ENCODE results near the gene ANXA8. TPM values are rescaled to one million over a fixed set of nuclear protein-coding genes. Genes with fewer than 3 reads are reported as not detected.

ANXA8 gene
- polyA plus RNA-seq, 3 donors: 0.52 to 2.9 (median 0.97) TPM

GRCh38 chr10:47453141-47454007 lies 30.5 kb downstream of the ANXA8 start:
- Histone ChIP-seq H2AFZ (ENCODE audit: insufficient read depth, low read depth, low read length, poor library complexity, severe bottlenecking) (no peak overlapping the region), H3K27ac (ENCODE audit: low read depth in 1 of 2, low read length in 2 of 2) (no peak overlapping the region), H3K4me1 (ENCODE audit: control insufficient read depth in 1 of 2, insufficient read depth in 2 of 2, low read length in 2 of 2) (no peaks in the 10 kb centered on the region), H3K4me2 (replicated peaks; ENCODE audit: extremely low read depth, low read length, poor library complexity, severe bottlenecking) (no peak overlapping the region), H3K27me3 (ENCODE audit: control insufficient read depth in 2 of 2, insufficient read depth in 2 of 2, low read length in 2 of 2) (no peaks in the 10 kb centered on the region), H3K36me3 (replicated peaks in 1 of 2; ENCODE audit: control insufficient read depth in 1 of 2, insufficient read depth in 2 of 2, low read length in 2 of 2) (no peaks in the 10 kb centered on the region), H3K9ac (ENCODE audit: insufficient read depth, low read length, poor library complexity, severe bottlenecking) (no peak overlapping the region), H3K79me2 (ENCODE audit: insufficient read depth, low read length) (no peaks in the 10 kb centered on the region), H3K4me3 (replicated peaks in 1 of 3; ENCODE audit: low read depth in 2 of 3, low read length in 3 of 3) (no peak overlapping the region), H3K9me3 (replicated peaks in 1 of 2; ENCODE audit: control insufficient read depth in 1 of 2, insufficient read depth in 1 of 2, low read length in 2 of 2) (no peaks in the 10 kb centered on the region), H4K20me1 (ENCODE audit: insufficient read depth, low read length) (no peaks in the 10 kb centered on the region)
- Mint-ChIP-seq H3K4me1 (peaks cover 2% of the 10 kb centered on the region), H3K27ac (no peak overlapping the region), H3K27me3 (ENCODE audit: low read depth in 3 of 3) (peaks cover 3 to 4% (median 3%) of the 10 kb centered on the region in 3 donors), H3K36me3 (no peaks in the 10 kb centered on the region), H3K9me3 (peaks cover 0 to 2% (median 0%) of the 10 kb centered on the region in 7 donors), H3K4me3 (no peak overlapping the region)
- intact Hi-C loops (cut with micrococcal nuclease): no loop called here
- no peak for TF ChIP-seq CTCF (IDR thresholded peaks at IDR 0.05)
- DNase-seq: no peak
- WGBS (ENCODE audit: insufficient coverage): 93% methylated on average over 2 of the region's 7 CpGs

- no peaks in the 10 kb centered on the region for H3K79me2 ChIP-seq (ENCODE audit: insufficient read depth, low read length)
- Mint-ChIP-seq H3K27me3 (ENCODE audit: low read depth in 3 of 3) (peaks cover 3 to 4% (median 3%) of the 10 kb centered on the region in 3 donors), H3K27ac (no peak overlapping the region), H3K9me3 (peaks cover 0 to 6% (median 1%) of the 10 kb centered on the region in 7 donors), H3K4me3 (no peak overlapping the region), H3K4me1 (peaks cover 2% of the 10 kb centered on the region), H3K36me3 (no peaks in the 10 kb centered on the region)
- no peak for DNase-seq
- no peak overlapping the region for H3K4me3 ChIP-seq (replicated peaks in 1 of 3; ENCODE audit: low read depth in 2 of 3, low read length in 3 of 3)
- no peak overlapping the region for H3K9ac ChIP-seq (ENCODE audit: insufficient read depth, low read length, poor library complexity, severe bottlenecking)
- no peaks in the 10 kb centered on the region for H3K27me3 ChIP-seq (ENCODE audit: control insufficient read depth in 2 of 2, insufficient read depth in 2 of 2, low read length in 2 of 2)
- 73% methylated on average over 8 of the region's 11 CpGs for WGBS (ENCODE audit: insufficient coverage)
- no peak overlapping the region for H3K27ac ChIP-seq (ENCODE audit: low read depth in 1 of 2, low read length in 2 of 2)
- TF ChIP-seq CTCF (IDR thresholded peaks at IDR 0.05): no peak
- no peaks in the 10 kb centered on the region for H3K4me1 ChIP-seq (ENCODE audit: control insufficient read depth in 1 of 2, insufficient read depth in 2 of 2, low read length in 2 of 2)
- no peaks in the 10 kb centered on the region for H4K20me1 ChIP-seq (ENCODE audit: insufficient read depth, low read length)
- H3K36me3 ChIP-seq (replicated peaks in 1 of 2; ENCODE audit: control insufficient read depth in 1 of 2, insufficient read depth in 2 of 2, low read length in 2 of 2): no peaks in the 10 kb centered on the region
- H3K9me3 ChIP-seq (replicated peaks in 1 of 2; ENCODE audit: control insufficient read depth in 1 of 2, insufficient read depth in 1 of 2, low read length in 2 of 2): no peaks in the 10 kb centered on the region
- H3K4me2 ChIP-seq (replicated peaks; ENCODE audit: extremely low read depth, low read length, poor library complexity, severe bottlenecking): no peak overlapping the region
- H2AFZ ChIP-seq (ENCODE audit: insufficient read depth, low read depth, low read length, poor library complexity, severe bottlenecking): no peak overlapping the region
- intact Hi-C loops (cut with micrococcal nuclease): no loop called here
Measured at GRCh38 chr10:47452495-47453140, 31.3 kb downstream of the ANXA8 start.
